Measurements from ENCODE around the gene SCGB2A2. TPM values are rescaled to one million over a fixed set of nuclear protein-coding genes. Genes with fewer than 3 reads are reported as not detected.

SCGB2A2 gene
- not detected in 2 replicates for total RNA-seq

- DNase-seq (ENCODE audit: low read depth): no peak
- no peak within 1 kb of the TSS for H3K4me3 ChIP-seq (ENCODE audit: low read depth, low read length)
- TF ChIP-seq, protein P1, sequence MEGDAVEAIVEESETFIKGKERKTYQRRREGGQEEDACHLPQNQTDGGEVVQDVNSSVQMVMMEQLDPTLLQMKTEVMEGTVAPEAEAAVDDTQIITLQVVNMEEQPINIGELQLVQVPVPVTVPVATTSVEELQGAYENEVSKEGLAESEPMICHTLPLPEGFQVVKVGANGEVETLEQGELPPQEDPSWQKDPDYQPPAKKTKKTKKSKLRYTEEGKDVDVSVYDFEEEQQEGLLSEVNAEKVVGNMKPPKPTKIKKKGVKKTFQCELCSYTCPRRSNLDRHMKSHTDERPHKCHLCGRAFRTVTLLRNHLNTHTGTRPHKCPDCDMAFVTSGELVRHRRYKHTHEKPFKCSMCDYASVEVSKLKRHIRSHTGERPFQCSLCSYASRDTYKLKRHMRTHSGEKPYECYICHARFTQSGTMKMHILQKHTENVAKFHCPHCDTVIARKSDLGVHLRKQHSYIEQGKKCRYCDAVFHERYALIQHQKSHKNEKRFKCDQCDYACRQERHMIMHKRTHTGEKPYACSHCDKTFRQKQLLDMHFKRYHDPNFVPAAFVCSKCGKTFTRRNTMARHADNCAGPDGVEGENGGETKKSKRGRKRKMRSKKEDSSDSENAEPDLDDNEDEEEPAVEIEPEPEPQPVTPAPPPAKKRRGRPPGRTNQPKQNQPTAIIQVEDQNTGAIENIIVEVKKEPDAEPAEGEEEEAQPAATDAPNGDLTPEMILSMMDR (conservative IDR thresholded peaks at IDR 0.05; ENCODE audit: low read depth, low read length): peak; percentile 66
These were observed at the start of gene SCGB2A2 for GRCh38 chr11:62269654-62270278. TSS of gene SCGB2A2 (plus strand) at chr11:62270158. CDS start at chr11:62270217, 59 bp downstream.

- no peak overlapping the region for H3K4me3 ChIP-seq (ENCODE audit: low read depth, low read length)
- no peak for DNase-seq (ENCODE audit: low read depth)
- TF ChIP-seq, protein P1 (conservative IDR thresholded peaks at IDR 0.05; ENCODE audit: low read depth, low read length): no peak
These were observed 48.5 kb upstream of the SCGB2A2 start for GRCh38 chr11:62221498-62221897.

- no peak overlapping the region for H3K4me3 ChIP-seq (ENCODE audit: low read depth, low read length)
- TF ChIP-seq, protein P1 (conservative IDR thresholded peaks at IDR 0.05; ENCODE audit: low read depth, low read length): no peak
- DNase-seq (ENCODE audit: low read depth): no peak
These were observed 46.9 kb upstream of the SCGB2A2 start for GRCh38 chr11:62223095-62223494.

- TF ChIP-seq, protein P1 (conservative IDR thresholded peaks at IDR 0.05; ENCODE audit: low read depth, low read length): peak; percentile 39
- H3K4me3 ChIP-seq (ENCODE audit: low read depth, low read length): no peak overlapping the region
- no peak for DNase-seq (ENCODE audit: low read depth)
These were observed 36.2 kb upstream of the SCGB2A2 start for GRCh38 chr11:62233730-62234129.

- H3K4me3 ChIP-seq (ENCODE audit: low read depth, low read length): no peak overlapping the region
- no peak for DNase-seq (ENCODE audit: low read depth)
- TF ChIP-seq, protein P1 (conservative IDR thresholded peaks at IDR 0.05; ENCODE audit: low read depth, low read length): no peak
These were observed 33.8 kb upstream of the SCGB2A2 start for GRCh38 chr11:62236187-62236586.

GRCh38 chr11:62237499-62237898, 32.5 kb upstream of the SCGB2A2 start:
- H3K4me3 ChIP-seq (ENCODE audit: low read depth, low read length): no peak overlapping the region
- TF ChIP-seq, protein P1 (conservative IDR thresholded peaks at IDR 0.05; ENCODE audit: low read depth, low read length): no peak
- no peak for DNase-seq (ENCODE audit: low read depth)

DNA sequence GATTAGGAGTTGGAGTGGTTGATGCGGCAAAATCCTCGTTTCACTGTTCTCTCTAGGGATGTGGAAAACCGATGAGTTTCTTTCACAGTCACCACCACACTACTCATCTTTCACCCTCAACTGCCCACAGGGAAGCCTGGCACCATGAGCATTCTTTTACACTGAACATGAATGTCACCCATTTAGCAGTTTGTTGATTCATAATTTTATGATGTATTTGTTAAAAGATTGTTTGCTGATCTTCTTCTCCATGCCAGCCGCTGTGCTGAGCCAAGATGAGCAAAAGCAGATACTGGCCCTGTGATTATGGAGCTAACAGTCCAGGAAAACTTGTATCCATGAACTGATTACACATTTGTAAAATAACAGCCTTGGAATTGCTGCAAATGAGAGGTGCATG, 31.8 kb upstream of the SCGB2A2 start:
- DNase-seq (ENCODE audit: low read depth): no peak

More for the DNA sequence above, 31.8 kb upstream of the SCGB2A2 start:
- H3K4me3 ChIP-seq (ENCODE audit: low read depth, low read length): no peak overlapping the region
- TF ChIP-seq, protein P1 (conservative IDR thresholded peaks at IDR 0.05; ENCODE audit: low read depth, low read length): no peak

All from epithelial cell of proximal tubule (primary cell).